Ovary (tissue), 3 donors: ENCODE measurements around the gene BRINP3.

Source experiments
- EP300 ChIP-seq: sonication (generic); formaldehyde crosslinking; IDR thresholded peaks from one replicate; pipeline ENCODE4 v1.6.1; 2017; ENCODE audit warnings: antibody characterized with exemption
- POLR2A ChIP-seq: fragments of 450-650 bp; IDR thresholded peaks from one replicate; pipeline ENCODE4 v1.6.1; 2017; ENCODE audit warnings: antibody characterized with exemption, mild to moderate bottlenecking, moderate library complexity
- TF ChIP-seq, protein P1 (sequence below), 3 donors: fragments of 450-650 bp in 2 of 3; fragments of 200-600 bp in 1 of 3; IDR thresholded peaks; one replicate each; pipeline versions ENCODE4 v1.5.1 to v1.8.0; 2016 to 2022; ENCODE audit warnings: antibody characterized with exemption in 3 of 3, mild to moderate bottlenecking in 1 of 3
- donor health status: DM: no; HTN: no; CAD: no.

DNA sequence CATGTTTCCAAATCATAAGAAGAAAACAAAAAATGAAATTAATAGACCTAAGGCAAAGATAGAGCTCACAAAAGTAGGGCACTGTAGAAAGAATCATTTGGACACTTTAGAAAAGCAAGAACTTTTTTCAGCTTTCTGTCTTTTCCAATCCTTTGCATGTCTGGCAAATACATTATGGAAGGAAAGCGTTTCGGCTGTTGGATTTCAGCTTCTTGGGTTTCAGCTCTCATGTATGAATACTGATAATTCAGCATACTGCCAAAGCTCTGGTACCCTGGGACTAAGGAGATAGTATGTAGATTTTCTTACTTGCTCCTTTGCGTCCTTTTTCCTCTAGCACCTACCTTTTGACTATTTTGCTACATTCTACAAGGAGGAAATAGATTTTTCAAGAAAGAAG lies 375.9 kb downstream of the BRINP3 start:
- TF ChIP-seq, protein P1, sequence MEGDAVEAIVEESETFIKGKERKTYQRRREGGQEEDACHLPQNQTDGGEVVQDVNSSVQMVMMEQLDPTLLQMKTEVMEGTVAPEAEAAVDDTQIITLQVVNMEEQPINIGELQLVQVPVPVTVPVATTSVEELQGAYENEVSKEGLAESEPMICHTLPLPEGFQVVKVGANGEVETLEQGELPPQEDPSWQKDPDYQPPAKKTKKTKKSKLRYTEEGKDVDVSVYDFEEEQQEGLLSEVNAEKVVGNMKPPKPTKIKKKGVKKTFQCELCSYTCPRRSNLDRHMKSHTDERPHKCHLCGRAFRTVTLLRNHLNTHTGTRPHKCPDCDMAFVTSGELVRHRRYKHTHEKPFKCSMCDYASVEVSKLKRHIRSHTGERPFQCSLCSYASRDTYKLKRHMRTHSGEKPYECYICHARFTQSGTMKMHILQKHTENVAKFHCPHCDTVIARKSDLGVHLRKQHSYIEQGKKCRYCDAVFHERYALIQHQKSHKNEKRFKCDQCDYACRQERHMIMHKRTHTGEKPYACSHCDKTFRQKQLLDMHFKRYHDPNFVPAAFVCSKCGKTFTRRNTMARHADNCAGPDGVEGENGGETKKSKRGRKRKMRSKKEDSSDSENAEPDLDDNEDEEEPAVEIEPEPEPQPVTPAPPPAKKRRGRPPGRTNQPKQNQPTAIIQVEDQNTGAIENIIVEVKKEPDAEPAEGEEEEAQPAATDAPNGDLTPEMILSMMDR (IDR thresholded peaks at IDR 0.05) = no peak
- no peak for TF ChIP-seq POLR2A
- no peak for TF ChIP-seq EP300
